ENCODE measurements around the gene PAPOLA. TPM values are rescaled to one million over a fixed set of nuclear protein-coding genes. Genes with fewer than 3 reads are reported as not detected.

The PAPOLA gene
- total and polyA plus RNA-seq, 2 of the 4 experiments (the other 2 are of a cell fraction): 73.8 to 128 TPM

DNA sequence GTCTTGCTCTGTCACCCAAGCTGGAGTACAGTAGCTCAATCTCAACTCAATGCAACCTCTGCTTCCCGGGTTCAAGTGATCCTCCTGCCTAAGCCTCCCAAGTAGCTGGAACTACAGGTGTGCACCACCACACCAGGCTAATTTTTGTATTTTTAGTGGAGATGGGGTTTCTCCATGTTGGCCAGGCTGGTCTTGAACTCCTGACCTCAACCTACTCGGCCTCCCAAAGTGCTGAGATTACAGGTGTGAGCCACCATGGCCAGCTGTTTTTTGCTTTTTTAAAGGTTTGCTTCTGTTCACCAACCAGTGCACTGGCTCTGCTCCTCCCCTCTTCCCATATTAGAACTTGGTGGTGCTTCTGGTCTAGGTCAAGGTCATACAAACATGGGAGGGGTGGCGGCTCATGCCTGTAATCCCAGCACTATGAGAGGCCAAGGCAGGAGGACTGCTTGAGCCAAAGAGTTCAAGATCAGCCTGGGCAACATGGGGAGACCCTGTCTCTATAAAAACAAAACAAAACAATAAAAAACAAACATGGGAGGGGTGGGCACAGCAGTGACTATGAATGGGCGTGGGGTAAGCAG, 20.4 kb upstream of the PAPOLA start:
- Histone ChIP-seq H4K8ac (ENCODE audit: low read depth in 2 of 2, low read length in 2 of 2) (no peak overlapping the region), H3K27ac (ENCODE audit: insufficient read depth, low read length) (no peak overlapping the region), H3K36me3 (ENCODE audit: control insufficient read depth, insufficient read depth, low read length) (no peaks in the 10 kb centered on the region), H3K79me1 (ENCODE audit: low read depth in 1 of 2, low read length in 2 of 2) (no peaks in the 10 kb centered on the region), H3K4me3 (ENCODE audit: insufficient read depth, low read depth, low read length) (no peak overlapping the region), H3K27me3 (ENCODE audit: control insufficient read depth, insufficient read depth, low read length) (peaks cover 3% of the 10 kb centered on the region; the same call in 1 of the 2 replicates), H3K9me1 (ENCODE audit: insufficient read depth, low read length) (no peaks in the 10 kb centered on the region; the same call in 1 of the 2 replicates), H3K56ac (ENCODE audit: extremely low read depth, insufficient read depth, low read length) (no peak overlapping the region), H4K20me1 (ENCODE audit: insufficient read depth, low read length) (no peaks in the 10 kb centered on the region), H3K9me3 (ENCODE audit: control insufficient read depth, insufficient read depth, low read length) (no peaks in the 10 kb centered on the region), H4K5ac (ENCODE audit: low read depth, low read length) (no peak overlapping the region), H3K4me1 (ENCODE audit: control insufficient read depth, insufficient read depth, low read length) (no peaks in the 10 kb centered on the region), H3K9ac (ENCODE audit: low read depth, low read length) (no peak overlapping the region), H3K18ac (ENCODE audit: low read depth, low read length) (no peak overlapping the region), H3K23ac (ENCODE audit: low read depth, low read length) (no peak overlapping the region), H3K4ac (ENCODE audit: low read depth, low read length) (no peak overlapping the region), H3K14ac (replicated peaks; ENCODE audit: low read depth, low read length) (no peak overlapping the region), H2BK5ac (ENCODE audit: low read depth, low read length, poor library complexity, severe bottlenecking) (no peak overlapping the region), H2AK9ac (replicated peaks; ENCODE audit: low read depth, low read length, poor library complexity) (no peak overlapping the region), H2BK20ac (ENCODE audit: low read depth, low read length) (no peak overlapping the region), H2AK5ac (ENCODE audit: low read depth, low read length) (no peak overlapping the region), H4K91ac (ENCODE audit: insufficient read depth, low read depth, low read length) (no peak overlapping the region), H2BK120ac (ENCODE audit: low read depth, low read length) (no peak overlapping the region), H2AFZ (replicated peaks; ENCODE audit: low read length, poor library complexity) (no peak overlapping the region), H2BK15ac (ENCODE audit: low read depth, low read length) (no peak overlapping the region), H3K4me2 (ENCODE audit: low read depth, low read length) (no peak overlapping the region)
- intact Hi-C loops (cut with micrococcal nuclease) (no loop called here), dilution Hi-C loops (cut with HindIII; ENCODE audit: low sequenced_read_pairs, unreplicated experiment) (no loop called here), in situ Hi-C loops (cut with MboI; ENCODE audit: low sequenced_read_pairs) (no loop called here)
- DNase-seq (no peak), ATAC-seq (ENCODE audit: low read depth) (no peak)
- WGBS, 2 experiments (ENCODE audit: extremely low coverage in 2 of 2, insufficient read length in 1 of 2): no CpG with 5 or more reads among the region's 4 CpGs
- ChIA-PET CTCF (no interaction called here), POLR2A (ENCODE audit: unreplicated experiment) (no interaction called here)
- TF ChIP-seq MAFK (IDR thresholded peaks at IDR 0.05; ENCODE audit: low read depth, low read length): no peak
- TF ChIP-seq NFE2L2 (IDR thresholded peaks at IDR 0.05; ENCODE audit: low read depth, low read length): no peak
- no peak for TF ChIP-seq MAZ (IDR thresholded peaks at IDR 0.05; ENCODE audit: borderline replicate concordance, low read depth, low read length)
- no peak for TF ChIP-seq BHLHE40 (IDR thresholded peaks at IDR 0.05; ENCODE audit: low read depth, low read length)
- TF ChIP-seq POLR2A (IDR thresholded peaks at IDR 0.05; ENCODE audit: low read depth, low read length): no peak
- TF ChIP-seq MXI1 (IDR thresholded peaks at IDR 0.05; ENCODE audit: borderline replicate concordance, low read depth, low read length): no peak
- TF ChIP-seq RCOR1 (IDR thresholded peaks at IDR 0.05; ENCODE audit: insufficient replicate concordance, low read length): no peak
- TF ChIP-seq CEBPB (IDR thresholded peaks at IDR 0.05; ENCODE audit: low read depth, low read length): no peak
- no peak for TF ChIP-seq SMC3 (IDR thresholded peaks at IDR 0.05; ENCODE audit: low read depth, low read length)
- no peak for TF ChIP-seq ELK1 (IDR thresholded peaks at IDR 0.05; ENCODE audit: borderline replicate concordance, low read depth, low read length)
- no peak for TF ChIP-seq FOS (IDR thresholded peaks at IDR 0.05; ENCODE audit: low read depth, low read length)
- no peak for TF ChIP-seq CTCF (conservative IDR thresholded peaks at IDR 0.05; ENCODE audit: low read depth, low read length)
- no peak for TF ChIP-seq USF2 (IDR thresholded peaks at IDR 0.05; ENCODE audit: low read depth, low read length)
- no peak for TF ChIP-seq RFX5 (IDR thresholded peaks at IDR 0.05; ENCODE audit: low read depth, low read length)
- TF ChIP-seq CHD1 (IDR thresholded peaks at IDR 0.05; ENCODE audit: low read depth, low read length): no peak
- TF ChIP-seq RAD21 (IDR thresholded peaks at IDR 0.05; ENCODE audit: low read length): no peak
- no TSS peak for BruUV-seq (replicated peaks)

Measured in IMR-90 (cell line).